ENCODE results near the gene DENND6B. TPM values are rescaled to one million over a fixed set of nuclear protein-coding genes. Genes with fewer than 3 reads are reported as not detected.

DENND6B gene
- total RNA-seq, 6 experiments from 2014 or later = 1.4 to 2.5 (median 1.9) TPM

GRCh38 chr22:50303848-50304527 lies 22.8 kb downstream of the DENND6B start:
- Mint-ChIP-seq H3K4me1 (ENCODE audit: low read depth) (peaks cover 54% of the 10 kb centered on the region), H3K27ac (peak overlapping the region; percentile 93), H3K9me3 (no peaks in the 10 kb centered on the region), H3K4me3 (peak overlapping the region; percentile 92), H3K27me3 (ENCODE audit: insufficient read depth) (peaks cover 4% of the 10 kb centered on the region), H3K36me3 (ENCODE audit: low read depth) (no peaks in the 10 kb centered on the region)
- peak; percentile 28; the same call in 1 of the 2 replicates for TF ChIP-seq CTCF (IDR thresholded peaks at IDR 0.05)
- DNase-seq = peak; percentile 21

- Mint-ChIP-seq H3K4me1 (ENCODE audit: low read depth) (peaks cover 49% of the 10 kb centered on the region), H3K27ac (peak overlapping the region; percentile 93), H3K36me3 (ENCODE audit: low read depth) (no peaks in the 10 kb centered on the region), H3K4me3 (peak overlapping the region; percentile 92; the same call in 1 of the 2 replicates), H3K27me3 (ENCODE audit: insufficient read depth) (peaks cover 4% of the 10 kb centered on the region), H3K9me3 (no peaks in the 10 kb centered on the region)
- no peak for DNase-seq
- no peak for TF ChIP-seq CTCF (IDR thresholded peaks at IDR 0.05)
Observed at GRCh38 chr22:50303515-50303847, 23.3 kb downstream of the DENND6B start.

DNA sequence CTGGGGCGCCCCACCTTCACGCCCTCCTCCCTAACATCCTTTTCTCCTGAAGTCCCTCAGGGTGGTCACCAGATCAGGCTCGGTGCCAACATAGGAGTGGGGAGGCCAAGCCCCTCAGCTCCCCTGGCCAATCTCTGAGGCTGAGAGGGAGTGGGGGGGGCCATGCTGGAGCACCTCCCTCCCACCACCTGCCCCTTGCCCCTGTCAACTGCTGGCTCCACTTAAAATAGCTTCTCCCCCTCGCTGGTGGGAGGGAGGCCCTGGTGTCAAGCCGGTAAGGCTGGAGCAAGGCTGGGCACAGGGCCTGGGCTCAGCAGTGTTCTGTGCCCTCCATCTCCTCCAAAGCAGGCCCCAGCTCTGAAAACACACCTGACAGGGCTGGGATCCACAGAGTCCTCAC lies 24.2 kb downstream of the DENND6B start:
- peak overlapping the region; percentile 93 for H3K27ac Mint-ChIP-seq
- no peak for DNase-seq
- TF ChIP-seq CTCF (IDR thresholded peaks at IDR 0.05) = no peak
- H3K4me1 Mint-ChIP-seq (ENCODE audit: low read depth) = peaks cover 52% of the 10 kb centered on the region
- peak overlapping the region; percentile 42 for H3K4me3 Mint-ChIP-seq
- peaks cover 5% of the 10 kb centered on the region for H3K27me3 Mint-ChIP-seq (ENCODE audit: insufficient read depth)
- H3K9me3 Mint-ChIP-seq = no peaks in the 10 kb centered on the region
- no peaks in the 10 kb centered on the region for H3K36me3 Mint-ChIP-seq (ENCODE audit: low read depth)

- Mint-ChIP-seq H3K27me3 (ENCODE audit: insufficient read depth) (peaks cover 5% of the 10 kb centered on the region), H3K36me3 (ENCODE audit: low read depth) (no peaks in the 10 kb centered on the region), H3K4me3 (peak overlapping the region; percentile 65), H3K9me3 (no peaks in the 10 kb centered on the region), H3K27ac (peak overlapping the region; percentile 93), H3K4me1 (ENCODE audit: low read depth) (peaks cover 56% of the 10 kb centered on the region)
- DNase-seq = no peak
- no peak for TF ChIP-seq CTCF (IDR thresholded peaks at IDR 0.05)
Observed at GRCh38 chr22:50302041-50302541, 24.7 kb downstream of the DENND6B start.

GRCh38 chr22:50301581-50301991 lies 25.2 kb downstream of the DENND6B start:
- H3K27ac Mint-ChIP-seq = peak overlapping the region; percentile 93
- H3K4me3 Mint-ChIP-seq = peak overlapping the region; percentile 65
- H3K27me3 Mint-ChIP-seq (ENCODE audit: insufficient read depth) = peaks cover 5% of the 10 kb centered on the region
- TF ChIP-seq CTCF (IDR thresholded peaks at IDR 0.05) = no peak
- no peaks in the 10 kb centered on the region for H3K9me3 Mint-ChIP-seq
- peak; percentile 46 for DNase-seq
- H3K36me3 Mint-ChIP-seq (ENCODE audit: low read depth) = no peaks in the 10 kb centered on the region
- H3K4me1 Mint-ChIP-seq (ENCODE audit: low read depth) = peaks cover 56% of the 10 kb centered on the region

All from HFFc6 (cell line).